Natural killer cell (primary cell): Measurements from ENCODE around the gene TMEM87B. TPM values are rescaled to one million over a fixed set of nuclear protein-coding genes. Genes with fewer than 3 reads are reported as not detected.

Source experiments
- ATAC-seq, 3 donors: fragments of 150-1000 bp in 2 of 3; fragments of 200-7000 bp in 1 of 3; cut with Tn5 transposase; 1 replicate in 1 of 3; 2 replicates in 2 of 3; pipeline ENCODE4 v1.10.0; 2021; ENCODE audit warnings: mild to moderate bottlenecking in 2 of 3, moderate library complexity in 2 of 3
- DNase-seq, 2 donors: peaks; one replicate each; pipeline versions ENCODE4 v3.0.0 to v3.0.0-alpha.2; 2013 to 2021; ENCODE audit warnings: mixed read lengths in 1 of 2
- H3K27ac ChIP-seq: one replicate; pipeline ENCODE4 v1.5.1; 2013; ENCODE audit warnings: mild to moderate bottlenecking, low read length
- H3K27me3 ChIP-seq: one replicate; pipeline ENCODE4 v1.6.1; 2013; ENCODE audit warnings: low read length; ENCODE audit not compliant: control insufficient read depth, insufficient read depth
- H3K36me3 ChIP-seq: one replicate; pipeline ENCODE4 v1.6.1; 2013; ENCODE audit warnings: low read length; ENCODE audit not compliant: control insufficient read depth, insufficient read depth
- H3K4me1 ChIP-seq: one replicate; pipeline ENCODE4 v1.6.1; 2013; ENCODE audit warnings: low read length; ENCODE audit not compliant: control insufficient read depth, insufficient read depth
- H3K4me3 ChIP-seq: one replicate; pipeline ENCODE4 v1.5.1; 2013; ENCODE audit warnings: low read length
- H3K9me3 ChIP-seq: one replicate; pipeline ENCODE4 v1.6.1; 2013; ENCODE audit warnings: low read length; ENCODE audit not compliant: control insufficient read depth, insufficient read depth
- H3K27ac Mint-ChIP-seq, 2 donors: one replicate each; pipeline ENCODE4 v1.8.0; 2022; ENCODE audit warnings: mild to moderate bottlenecking in 2 of 2, mixed read lengths in 2 of 2, moderate library complexity in 1 of 2
- H3K27me3 Mint-ChIP-seq, 2 donors: one replicate each; pipeline ENCODE4 v1.8.0; 2022; ENCODE audit warnings: low read depth in 2 of 2, mixed read lengths in 2 of 2
- H3K36me3 Mint-ChIP-seq: one replicate; pipeline ENCODE4 v1.8.0; 2022; ENCODE audit warnings: mixed read lengths
- H3K4me1 Mint-ChIP-seq, 2 donors: one replicate each; pipeline ENCODE4 v1.8.0; 2022; ENCODE audit warnings: mixed read lengths in 2 of 2
- H3K4me3 Mint-ChIP-seq: one replicate; pipeline ENCODE4 v1.8.0; 2022; ENCODE audit warnings: mild to moderate bottlenecking, moderate library complexity, mixed read lengths
- H3K9me3 Mint-ChIP-seq, 2 donors: one replicate each; pipeline ENCODE4 v1.8.0; 2022; ENCODE audit warnings: mixed read lengths in 2 of 2
- WGBS: methylation state at CpG from one replicate; pipeline ENCODE4 v1.1.7; 2013; ENCODE audit warnings: missing lambda C conversion rate; ENCODE audit not compliant: insufficient coverage; 5-methylcytosine and 5-hydroxymethylcytosine counted together
- intact Hi-C: fragments of 100-400 bp; cut with micrococcal nuclease; formaldehyde crosslinking; loops from one replicate; pipeline ENCODE4 v1.14.2; 2022
- total RNA-seq, 4 donors: library from RNA; stranded (reverse); fragments of 120-200 nt in 1 of 4; gene quantifications; one replicate each; pipeline versions ENCODE4 v1.2.3 to v1.2.4, GENCODE V29; 2013 to 2022
- TF ChIP-seq, protein P1 (sequence below): fragments of 200-600 bp; IDR thresholded peaks from one replicate; pipeline ENCODE4 v1.8.0; 2022; ENCODE audit warnings: antibody characterized with exemption

Gene TMEM87B
- total RNA-seq, 3 donors from 2014 or later (not counting 1 experiment from before 2014, with no cell fraction given), result 9.6 to 15.7 (median 13.6) TPM

DNA sequence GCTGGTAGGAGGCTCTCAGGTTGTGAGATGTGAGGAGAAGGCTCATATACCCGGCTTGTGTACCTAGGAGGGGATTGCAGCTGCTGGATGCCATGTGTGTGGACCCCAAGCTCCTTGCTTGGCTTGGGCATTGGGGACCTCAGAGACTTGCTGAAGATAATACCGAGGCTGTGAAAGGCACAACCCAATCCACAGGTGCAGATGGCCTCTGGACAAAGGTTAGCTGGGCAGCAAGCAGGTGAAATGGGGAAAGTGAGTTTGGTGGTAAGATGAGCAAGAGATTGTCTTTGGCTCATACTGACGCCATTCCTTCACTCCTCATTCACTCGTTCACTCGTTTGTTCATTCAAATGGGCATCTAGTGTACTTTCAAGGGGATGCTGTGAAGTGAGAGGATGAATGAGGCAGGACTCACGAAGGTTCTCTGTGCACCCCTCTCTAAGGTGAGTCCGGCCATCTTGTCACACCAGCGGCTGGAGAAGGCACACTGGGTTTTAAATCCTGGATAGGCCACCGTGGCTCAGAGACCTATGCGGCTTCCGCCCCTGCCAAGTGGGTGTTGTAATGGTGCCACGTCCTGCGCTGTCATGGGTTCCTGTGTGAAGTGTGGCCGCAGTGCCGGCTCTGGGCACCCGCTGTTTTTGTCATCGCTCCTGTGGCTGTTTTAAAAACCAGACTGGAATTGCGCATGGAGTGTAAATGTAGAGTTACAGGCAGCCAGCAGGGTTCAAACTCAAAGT, 96.8 kb downstream of the TMEM87B start:
- WGBS, result 90% methylated on average over 17 of the region's 18 CpGs
- no peak overlapping the region for H3K4me3 Mint-ChIP-seq
- Histone ChIP-seq H3K9me3 (no peaks in the 10 kb centered on the region), H3K4me3 (no peak overlapping the region), H3K27ac (no peak overlapping the region), H3K4me1 (peaks cover 26% of the 10 kb centered on the region), H3K27me3 (no peaks in the 10 kb centered on the region), H3K36me3 (no peaks in the 10 kb centered on the region)
- peaks cover 17 to 21% of the 10 kb centered on the region in 2 donors for H3K4me1 Mint-ChIP-seq
- intact Hi-C loops, result no loop called here
- H3K27me3 Mint-ChIP-seq, result peaks cover 0 to 8% of the 10 kb centered on the region in 2 donors
- TF ChIP-seq, protein P1, sequence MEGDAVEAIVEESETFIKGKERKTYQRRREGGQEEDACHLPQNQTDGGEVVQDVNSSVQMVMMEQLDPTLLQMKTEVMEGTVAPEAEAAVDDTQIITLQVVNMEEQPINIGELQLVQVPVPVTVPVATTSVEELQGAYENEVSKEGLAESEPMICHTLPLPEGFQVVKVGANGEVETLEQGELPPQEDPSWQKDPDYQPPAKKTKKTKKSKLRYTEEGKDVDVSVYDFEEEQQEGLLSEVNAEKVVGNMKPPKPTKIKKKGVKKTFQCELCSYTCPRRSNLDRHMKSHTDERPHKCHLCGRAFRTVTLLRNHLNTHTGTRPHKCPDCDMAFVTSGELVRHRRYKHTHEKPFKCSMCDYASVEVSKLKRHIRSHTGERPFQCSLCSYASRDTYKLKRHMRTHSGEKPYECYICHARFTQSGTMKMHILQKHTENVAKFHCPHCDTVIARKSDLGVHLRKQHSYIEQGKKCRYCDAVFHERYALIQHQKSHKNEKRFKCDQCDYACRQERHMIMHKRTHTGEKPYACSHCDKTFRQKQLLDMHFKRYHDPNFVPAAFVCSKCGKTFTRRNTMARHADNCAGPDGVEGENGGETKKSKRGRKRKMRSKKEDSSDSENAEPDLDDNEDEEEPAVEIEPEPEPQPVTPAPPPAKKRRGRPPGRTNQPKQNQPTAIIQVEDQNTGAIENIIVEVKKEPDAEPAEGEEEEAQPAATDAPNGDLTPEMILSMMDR, result no peak
- no peak for DNase-seq
- H3K9me3 Mint-ChIP-seq, result no peaks in the 10 kb centered on the region
- ATAC-seq, result peak in 1 of 3 donors; percentile 31
- H3K36me3 Mint-ChIP-seq, result no peaks in the 10 kb centered on the region
- H3K27ac Mint-ChIP-seq, result no peak overlapping the region

DNA sequence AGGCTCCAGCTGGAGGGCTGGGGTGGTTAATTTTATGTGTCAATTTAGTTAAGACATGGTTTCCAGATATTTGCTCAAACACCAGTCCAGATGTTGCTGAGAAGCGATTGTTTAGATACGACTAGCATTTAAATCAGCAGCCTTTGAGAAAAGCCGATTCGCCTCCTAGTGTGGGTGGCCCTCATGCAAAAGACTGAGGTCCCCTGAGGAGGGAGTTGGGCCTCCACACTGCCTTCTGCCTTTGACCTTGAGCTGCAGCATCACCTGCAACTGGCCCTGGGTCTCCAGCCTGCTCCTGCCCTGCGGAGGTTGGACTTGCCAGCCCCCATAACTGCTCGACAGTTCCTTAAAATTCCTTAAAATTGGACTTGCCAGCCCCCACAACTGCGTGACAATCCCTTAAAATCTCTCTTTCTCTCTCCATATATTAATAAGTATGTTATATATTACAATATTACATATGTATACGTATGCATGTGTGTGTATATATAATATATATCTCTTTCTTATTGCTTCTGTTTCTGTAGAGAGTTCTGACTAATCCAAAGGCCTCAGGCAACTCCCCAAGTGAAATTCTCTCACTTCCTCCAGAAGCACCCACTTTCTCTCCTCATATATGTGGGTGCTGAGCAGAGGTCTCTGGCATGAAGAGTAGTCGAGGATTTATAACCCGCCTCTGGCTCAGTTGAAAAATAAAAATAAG, 97.6 kb downstream of the TMEM87B start:
- WGBS, result 93% methylated on average over 8 of the region's 10 CpGs
- H3K27me3 ChIP-seq, result no peaks in the 10 kb centered on the region
- H3K27ac Mint-ChIP-seq, result no peak overlapping the region
- no peak overlapping the region for H3K4me3 ChIP-seq
- H3K4me1 Mint-ChIP-seq, result peaks cover 17 to 25% of the 10 kb centered on the region in 2 donors
- no peak for ATAC-seq
- intact Hi-C loops, result no loop called here
- no peaks in the 10 kb centered on the region for H3K9me3 Mint-ChIP-seq
- H3K4me3 Mint-ChIP-seq, result no peak overlapping the region
- DNase-seq, result no peak
- no peaks in the 10 kb centered on the region for H3K36me3 ChIP-seq
- TF ChIP-seq, protein P1, result no peak
- H3K27me3 Mint-ChIP-seq, result peaks cover 0 to 4% of the 10 kb centered on the region in 2 donors
- H3K27ac ChIP-seq, result no peak overlapping the region
- peaks cover 32% of the 10 kb centered on the region for H3K4me1 ChIP-seq
- H3K9me3 ChIP-seq, result no peaks in the 10 kb centered on the region
- no peaks in the 10 kb centered on the region for H3K36me3 Mint-ChIP-seq

DNA sequence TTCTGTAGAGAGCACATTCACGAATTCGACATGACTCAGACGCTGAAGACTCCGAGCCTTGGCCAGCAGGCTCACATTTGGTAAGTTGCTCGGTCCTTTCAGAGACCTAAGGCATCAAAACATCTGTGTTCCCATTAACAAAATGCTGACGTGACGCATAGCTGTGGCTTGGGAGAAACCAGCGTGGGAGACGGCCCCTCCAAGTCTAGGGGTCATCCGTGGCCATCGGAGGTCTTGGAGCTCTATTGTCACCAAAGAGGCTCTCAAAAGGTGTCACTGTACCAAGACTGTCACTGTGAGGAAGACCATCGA, 98.1 kb downstream of the TMEM87B start:
- intact Hi-C loops, result no loop called here
- no peak overlapping the region for H3K27ac ChIP-seq
- ATAC-seq, result no peak
- H3K36me3 ChIP-seq, result no peaks in the 10 kb centered on the region
- H3K4me3 ChIP-seq, result no peak overlapping the region
- no peaks in the 10 kb centered on the region for H3K27me3 ChIP-seq
- H3K9me3 ChIP-seq, result no peaks in the 10 kb centered on the region
- H3K4me3 Mint-ChIP-seq, result no peak overlapping the region
- H3K27ac Mint-ChIP-seq, result no peak overlapping the region
- H3K4me1 ChIP-seq, result peaks cover 32% of the 10 kb centered on the region
- peaks cover 17 to 25% of the 10 kb centered on the region in 2 donors for H3K4me1 Mint-ChIP-seq
- 97% methylated on average over 12 of the region's 12 CpGs for WGBS
- H3K27me3 Mint-ChIP-seq, result no peaks in the 10 kb centered on the region
- TF ChIP-seq, protein P1, result no peak
- no peaks in the 10 kb centered on the region for H3K36me3 Mint-ChIP-seq
- H3K9me3 Mint-ChIP-seq, result no peaks in the 10 kb centered on the region
- DNase-seq, result no peak
